Cardiac septum (tissue), 1 donor: ENCODE results near the gene MPST. TPM values are rescaled to one million over a fixed set of nuclear protein-coding genes. Genes with fewer than 3 reads are reported as not detected.
"Not testable (repeated sequence)": the region's sequence is repeated elsewhere in the genome, so short reads cannot be mapped to it uniquely, and the experiment has no call there.

ENCODE experiments used
- DNase-seq: peaks from one replicate; pipeline ENCODE4 v3.0.0-alpha.2; 2020; ENCODE audit warnings: low spot score
- intact Hi-C: fragments of 100-400 bp; cut with DNase I; formaldehyde crosslinking; loops from one replicate; pipeline ENCODE4 v1.14.0; 2022
- long read RNA-seq: library from polyadenylated mRNA; unstranded; transcript quantifications from one replicate; pipeline ENCODE4 v2.0.0, GENCODE V29; 2021
- total RNA-seq: library from RNA; stranded (reverse); fragmentation: NEBNext Ultra II Directional; extraction: Animal tissue kit (Norgen Biotek cat#: 25700); gene quantifications from one replicate; pipeline ENCODE4 v1.2.1, GENCODE V29; 2021
- donor health status: DM: no; HTN: no; CAD: no.

MPST gene
- total RNA-seq = 33.5 TPM
- long read RNA-seq, transcript MPST-206 (3 exons, 1,331 nt) = major isoform, 73 of 131 reads
- long read RNA-seq, transcript MPST-203 (3 exons, 1,345 nt) = minor isoform, 11 of 131 reads
- long read RNA-seq, partial matches to known transcripts = 21 of 131 reads
- long read RNA-seq, other reads (novel, unspliced or antisense) = 24 of 131 reads

DNA sequence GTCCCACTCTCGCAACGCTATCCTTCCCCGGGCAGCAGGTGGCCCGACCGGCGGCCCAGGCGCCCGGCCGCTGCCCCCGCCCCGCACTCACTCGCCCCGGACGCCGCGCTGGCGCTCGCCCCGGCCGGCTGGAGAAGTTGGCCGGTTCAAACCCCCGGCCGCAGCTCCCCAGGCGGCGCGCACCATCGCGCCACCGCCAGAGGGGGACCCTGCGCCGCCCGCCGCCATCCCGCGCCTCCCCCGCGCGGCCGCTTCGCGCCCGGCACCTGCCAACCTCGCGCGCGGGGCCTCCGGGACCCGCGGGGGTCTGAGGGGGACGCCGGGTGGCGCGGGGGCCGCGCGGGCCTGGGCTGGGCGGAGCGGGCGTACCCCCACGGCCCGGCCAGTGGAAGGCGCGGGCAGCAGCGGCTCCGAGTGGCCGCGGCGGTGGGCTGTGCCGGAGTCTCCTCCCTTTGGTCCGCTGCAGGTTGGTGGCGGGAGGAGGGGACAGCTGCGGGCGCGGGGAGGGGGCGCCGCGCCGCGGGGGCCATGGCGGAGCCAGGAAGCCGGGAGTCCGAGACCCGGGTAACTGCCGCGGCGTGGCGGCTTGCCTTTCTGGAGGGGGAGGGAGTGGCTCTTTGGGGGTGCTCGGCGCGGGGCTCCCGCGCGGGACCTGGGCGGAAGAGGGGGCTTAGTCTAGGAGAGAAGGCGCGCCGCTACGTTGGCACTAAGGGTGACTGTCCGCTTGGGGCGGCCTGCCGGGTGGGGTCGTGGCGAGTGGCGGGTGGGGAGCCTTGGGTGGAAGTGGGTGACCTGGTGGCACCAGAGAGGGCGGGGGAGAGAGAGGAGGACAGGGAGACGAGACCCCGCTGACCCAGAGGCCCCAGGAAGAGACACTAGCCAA lies at the start of gene MPST, which contains the start of gene TST:
Gene MPST (plus strand): TSS at position 434 of the 883 bp plus-strand sequence. CDS start 95 bp downstream, at position 529.
Gene TST (minus strand): TSS at position 139 of the 883 bp plus-strand sequence. CDS start 715 bp downstream, outside the sequence.
- intact Hi-C loops = no loop called here
- DNase-seq = peak; percentile 91

DNA sequence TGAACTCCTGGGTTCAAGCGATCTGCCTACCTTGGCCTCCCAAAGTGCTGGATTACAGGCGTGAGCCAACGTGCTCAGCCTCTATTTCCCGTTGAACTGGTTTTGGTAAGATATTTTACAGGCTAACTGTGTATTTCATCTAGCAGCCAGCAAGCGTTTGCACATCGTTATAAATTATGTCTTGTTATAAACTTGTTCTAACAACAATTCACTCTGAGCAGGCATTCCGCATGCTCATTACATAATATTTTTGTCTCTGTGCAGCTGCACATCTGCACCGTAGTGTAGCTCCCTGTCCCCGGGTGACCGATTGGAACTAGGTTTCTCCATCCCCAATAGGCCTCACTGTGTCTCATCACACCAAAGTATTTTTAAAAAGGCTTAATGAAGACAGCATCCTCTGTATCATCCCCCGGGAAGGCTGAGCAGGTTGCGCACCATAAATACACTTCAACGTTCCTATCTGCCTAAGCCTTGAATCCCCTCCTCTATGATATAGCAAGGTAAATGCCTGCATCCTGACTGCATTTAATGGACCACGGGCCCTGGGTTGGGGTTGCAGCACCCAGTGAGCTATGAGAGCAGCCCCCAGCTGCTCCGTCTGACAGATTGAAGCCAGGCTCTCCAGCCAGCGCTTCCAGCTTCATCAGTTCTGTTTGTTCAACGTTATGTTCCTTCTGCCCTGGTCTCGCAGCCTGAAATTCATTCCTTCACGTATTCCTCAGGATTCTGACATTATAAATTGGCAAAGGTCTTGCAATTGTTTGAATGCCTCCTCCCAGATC lies 48.0 kb upstream of the MPST start:
- DNase-seq = no peak
- intact Hi-C loops = no loop called here

DNA sequence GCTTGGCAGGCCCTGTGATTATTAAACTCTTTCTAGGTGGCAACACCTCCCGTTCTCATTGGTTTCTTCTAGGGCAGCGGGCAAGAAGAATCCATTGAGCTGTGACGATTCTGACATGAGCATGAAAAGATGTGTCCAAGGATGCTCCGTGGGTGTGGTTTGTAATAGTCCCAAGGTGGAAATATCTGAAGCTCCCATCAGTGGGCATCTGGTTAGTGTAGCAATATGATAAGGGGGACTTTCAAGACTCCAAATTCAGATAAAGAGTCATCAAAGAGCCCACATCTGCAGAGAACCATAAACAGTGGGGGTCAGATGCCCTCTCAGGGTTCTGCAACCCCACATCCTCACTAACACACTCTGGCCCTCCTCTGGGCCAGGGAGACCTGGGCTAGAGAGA lies 42.9 kb upstream of the MPST start:
- intact Hi-C loops = loop anchor here (5.0 kb wide), 1 partner anchor 119 kb away; no protein-coding TSS in a partner anchor
- DNase-seq = no peak

DNA sequence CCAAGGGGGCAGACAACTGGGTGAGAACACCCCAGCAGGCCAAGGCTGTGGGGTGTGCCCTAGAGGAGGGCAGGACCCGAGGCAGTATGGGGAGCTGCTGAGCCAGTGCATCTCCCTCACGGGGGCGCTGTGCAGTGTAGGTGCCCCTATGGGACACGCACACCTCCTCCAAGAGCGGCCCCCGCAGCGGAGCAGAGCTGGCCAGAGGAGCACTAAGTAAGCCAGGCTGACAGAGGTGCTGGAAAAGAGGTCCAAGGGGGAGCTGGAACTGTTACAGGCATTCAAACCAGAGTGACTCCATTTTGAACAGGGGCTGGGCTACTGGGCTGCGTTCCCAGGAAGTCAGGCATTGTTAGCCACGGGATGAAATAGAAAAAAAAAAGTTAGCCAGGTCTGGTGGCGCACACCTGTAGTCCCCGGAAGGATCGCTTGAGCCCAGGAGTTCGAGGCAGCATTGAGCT lies 42.1 kb upstream of the MPST start:
- intact Hi-C loops = loop anchor here (5.0 kb wide), 1 partner anchor 120 kb away; no protein-coding TSS in a partner anchor
- no peak for DNase-seq

DNA sequence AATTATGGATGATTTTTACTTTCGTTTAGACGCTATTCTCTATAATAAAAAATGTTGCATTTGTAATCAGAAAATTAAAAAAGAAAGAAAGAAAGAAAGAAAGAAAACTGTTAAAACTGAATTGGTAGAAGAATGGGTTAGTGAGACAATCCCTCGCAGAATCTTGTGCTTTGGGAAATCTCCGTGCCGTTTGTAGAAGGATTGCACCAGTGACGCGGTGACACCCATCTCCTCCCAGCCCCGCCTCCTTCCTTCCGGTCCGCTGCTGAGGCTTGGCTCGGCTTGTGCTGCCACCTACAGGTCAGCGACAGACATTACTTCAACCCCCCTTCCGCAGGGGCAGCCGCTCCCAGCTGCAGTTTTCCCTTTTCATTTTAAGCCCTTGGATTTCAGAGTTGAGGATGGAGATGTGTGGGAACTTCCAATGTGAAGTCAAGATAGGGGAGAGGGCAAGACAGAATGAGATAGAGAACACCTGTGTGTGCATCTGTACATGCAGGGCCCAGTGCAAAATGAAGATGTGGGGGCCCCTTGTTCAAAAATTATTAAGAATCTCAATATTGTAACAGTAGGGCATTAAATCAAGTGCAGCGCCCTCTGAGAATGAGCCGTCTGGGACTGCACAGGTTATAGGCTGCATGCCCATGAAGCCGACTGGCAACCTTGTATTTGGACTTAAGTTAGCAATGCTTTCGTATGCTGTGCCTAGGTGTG lies 41.4 kb upstream of the MPST start:
- intact Hi-C loops = loop anchor here (2.0 to 5.0 kb wide), 2 partner anchors 121 to 195 kb away; no protein-coding TSS in a partner anchor

DNA sequence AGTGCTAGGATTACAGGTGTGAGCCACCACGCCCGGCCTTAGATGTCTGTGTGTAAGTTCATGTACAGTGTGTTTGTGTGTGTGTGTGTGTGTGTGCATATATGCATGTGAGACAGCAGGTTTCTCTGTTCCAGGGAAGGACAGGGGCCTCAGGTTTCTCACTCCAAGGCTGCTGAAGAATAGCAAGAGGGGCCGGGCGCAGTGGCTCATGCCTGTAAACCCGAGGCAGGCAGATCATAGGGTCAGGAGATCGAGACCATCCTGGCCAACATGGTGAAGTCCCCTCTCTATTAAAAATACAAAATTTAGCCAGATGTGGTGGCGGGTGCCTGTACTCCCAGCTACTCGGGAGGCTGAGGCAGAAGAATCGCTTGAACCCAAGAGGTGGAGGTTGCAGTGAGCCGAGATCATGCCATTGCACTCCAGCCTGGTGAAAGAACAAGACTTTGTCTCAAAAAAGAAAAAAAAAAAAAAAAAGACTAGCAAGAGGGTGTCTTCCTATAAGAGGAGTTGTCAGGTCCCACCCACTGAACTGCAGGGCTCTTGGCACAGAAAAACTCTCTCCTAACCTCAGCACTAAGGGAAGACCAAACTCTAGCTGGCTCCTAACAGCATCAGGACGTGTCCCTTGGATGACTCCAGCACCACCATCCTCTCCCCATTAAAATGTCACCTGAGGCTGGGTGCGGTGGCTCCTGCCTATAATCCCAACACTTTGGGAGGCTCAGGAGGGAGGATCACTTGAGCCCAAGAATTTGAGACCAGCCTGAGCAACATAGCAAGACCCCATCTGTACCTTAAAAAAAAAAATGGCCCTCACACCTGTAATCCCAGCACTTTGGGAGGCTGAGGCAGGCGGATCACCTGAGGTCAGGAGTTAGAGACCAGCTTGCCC lies 40.3 kb upstream of the MPST start:
- no peak for DNase-seq
- intact Hi-C loops = loop anchor here (2.0 to 5.0 kb wide), 2 partner anchors 122 to 196 kb away; no protein-coding TSS in a partner anchor

More for the DNA sequence above, 41.4 kb upstream of the MPST start:
- peak; percentile 97 for DNase-seq

DNA sequence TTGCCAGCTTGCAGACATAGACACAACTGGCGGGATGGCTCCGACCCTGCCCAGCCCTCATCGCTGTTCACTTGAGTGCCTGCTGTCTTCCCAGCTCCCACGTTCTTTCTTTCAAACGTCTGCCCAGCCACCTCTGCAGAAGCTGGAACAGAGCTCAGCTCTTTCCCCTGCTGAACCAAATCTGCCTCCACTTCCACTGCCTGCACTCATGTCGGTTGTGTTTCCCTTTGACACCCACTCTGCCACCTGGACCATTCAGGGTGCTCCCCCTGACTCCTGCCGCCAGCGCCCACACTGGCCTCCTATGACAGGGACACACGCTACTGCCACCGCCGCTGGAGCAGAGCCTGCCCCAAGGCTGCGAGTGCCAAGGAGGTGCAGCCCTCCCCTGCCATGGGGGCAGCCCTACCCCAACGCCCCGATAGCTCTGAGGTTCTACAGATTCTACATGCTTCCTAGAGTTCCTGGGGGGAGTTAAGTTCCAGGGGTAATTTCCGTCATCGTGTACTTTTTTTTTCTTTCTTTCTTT lies 38.2 kb upstream of the MPST start:
- no peak for DNase-seq
- intact Hi-C loops = loop anchor here (5.0 kb wide), 1 partner anchor 109 kb away; no protein-coding TSS in a partner anchor

DNA sequence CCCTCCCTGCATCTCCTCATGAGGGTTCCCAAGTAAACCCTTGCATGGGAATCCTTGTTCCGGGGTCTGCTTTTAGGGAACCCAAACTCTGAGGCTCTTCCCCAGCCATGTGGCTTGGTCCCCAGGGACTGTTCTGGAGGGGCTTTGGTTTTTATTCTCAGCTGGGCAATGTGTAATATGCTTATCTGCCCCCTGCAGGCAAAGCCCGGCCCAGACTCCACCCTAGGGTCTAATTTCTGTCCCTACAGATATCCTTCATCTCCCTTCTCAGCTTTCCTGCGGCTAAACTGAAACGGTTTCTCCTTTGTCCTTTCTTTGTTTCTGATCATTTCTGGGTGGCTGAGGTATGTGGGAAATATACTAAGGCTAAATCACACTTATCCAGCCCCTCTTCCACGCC lies 37.4 kb upstream of the MPST start:
- intact Hi-C loops = loop anchor here (5.0 kb wide), 1 partner anchor 110 kb away; no protein-coding TSS in a partner anchor
- DNase-seq = no peak

DNA sequence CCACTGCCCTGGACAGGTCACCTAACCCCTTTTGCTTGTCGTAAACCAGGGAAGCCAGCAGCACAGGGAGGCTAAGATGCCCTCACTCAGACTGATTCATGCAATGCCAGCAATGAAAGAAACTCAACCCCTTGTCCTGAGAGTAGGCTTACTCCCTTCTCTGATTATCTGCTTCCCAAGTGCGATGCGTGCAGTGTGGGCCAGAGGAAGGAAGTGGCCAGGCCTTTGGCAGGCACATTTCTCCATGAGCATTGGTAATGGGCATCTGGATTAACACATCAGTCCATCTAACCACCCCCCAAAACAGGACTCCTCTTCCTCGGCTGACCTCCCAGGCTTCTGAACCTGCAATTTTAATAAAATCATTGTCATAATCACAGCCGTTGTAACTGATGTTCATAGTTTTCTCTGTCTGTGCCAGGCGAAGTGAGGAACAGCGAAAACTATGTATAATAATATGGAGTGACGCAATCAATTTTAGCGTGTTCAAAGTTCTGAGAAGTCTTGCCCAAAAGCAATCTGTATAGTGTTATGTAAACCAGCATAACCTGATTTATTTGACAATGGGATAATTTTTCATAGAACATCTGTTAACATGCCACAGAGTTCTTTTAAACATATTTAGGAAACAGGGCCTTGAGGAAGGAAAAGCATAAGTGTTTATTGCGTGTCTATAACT lies 34.2 kb upstream of the MPST start:
- no peak for DNase-seq

DNA sequence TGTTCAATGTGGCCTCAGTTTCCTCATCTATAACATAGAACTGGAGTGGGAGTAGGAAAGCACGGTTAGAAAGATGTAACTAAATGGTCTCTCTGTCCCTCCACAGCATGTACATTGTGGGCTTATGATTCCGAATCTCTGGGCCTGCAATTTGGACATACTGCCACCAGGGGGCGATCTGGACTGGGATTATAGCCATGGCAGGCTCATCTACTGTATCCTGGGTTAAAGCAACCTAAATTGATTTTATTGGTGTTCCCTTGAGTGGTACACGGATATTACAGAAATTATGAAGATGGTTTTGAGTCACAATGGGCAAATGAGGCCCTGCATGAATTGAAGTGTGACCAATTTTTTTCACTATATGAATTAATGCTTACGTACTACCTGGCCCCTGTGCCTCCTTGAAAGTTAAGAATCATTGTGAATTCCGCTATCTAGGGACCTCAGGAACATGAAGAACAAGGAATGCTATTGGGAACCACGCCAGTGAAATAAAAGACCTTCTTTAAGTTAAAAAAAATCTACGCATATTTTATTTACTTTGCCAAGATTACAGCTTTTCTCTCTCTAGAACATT lies 33.2 kb upstream of the MPST start:
- intact Hi-C loops = no loop called here
- DNase-seq = no peak

More for the DNA sequence above, 34.2 kb upstream of the MPST start:
- intact Hi-C loops = no loop called here

DNA sequence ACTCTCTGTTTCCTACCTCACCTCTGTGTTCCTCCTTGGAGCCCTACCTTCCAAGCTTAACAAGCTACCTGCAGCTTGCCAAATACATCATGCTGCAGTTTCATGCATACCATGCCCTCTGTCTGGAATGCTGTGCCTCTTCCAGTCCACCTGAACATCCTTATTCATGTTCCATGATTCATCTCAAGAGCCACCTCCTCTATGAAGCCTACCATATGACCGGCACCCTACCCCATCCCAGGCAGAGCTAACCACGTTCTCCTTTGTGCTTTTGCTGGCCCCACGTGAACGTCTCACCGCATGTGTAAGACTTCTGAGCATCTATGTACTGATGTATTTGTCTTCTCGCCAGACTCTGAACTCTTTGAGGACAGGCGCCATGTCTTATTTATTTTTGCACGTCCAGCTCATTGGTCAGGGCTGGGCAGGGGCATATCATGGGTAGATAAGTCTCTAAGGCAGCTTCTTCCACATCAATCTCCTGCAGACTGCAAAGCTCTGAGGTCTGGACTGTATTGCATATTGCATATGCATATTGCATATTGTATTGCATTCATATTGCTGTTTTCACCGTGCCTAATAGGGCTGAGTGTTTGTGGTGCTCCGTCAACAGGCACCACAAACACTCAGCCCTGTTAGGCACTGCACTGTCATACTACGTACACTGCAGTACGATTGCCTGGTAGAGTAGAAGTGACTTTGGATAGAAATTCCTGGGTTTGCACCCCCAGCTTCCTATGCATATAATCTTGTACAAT lies 31.3 kb upstream of the MPST start:
- no peak for DNase-seq
- intact Hi-C loops = no loop called here

DNA sequence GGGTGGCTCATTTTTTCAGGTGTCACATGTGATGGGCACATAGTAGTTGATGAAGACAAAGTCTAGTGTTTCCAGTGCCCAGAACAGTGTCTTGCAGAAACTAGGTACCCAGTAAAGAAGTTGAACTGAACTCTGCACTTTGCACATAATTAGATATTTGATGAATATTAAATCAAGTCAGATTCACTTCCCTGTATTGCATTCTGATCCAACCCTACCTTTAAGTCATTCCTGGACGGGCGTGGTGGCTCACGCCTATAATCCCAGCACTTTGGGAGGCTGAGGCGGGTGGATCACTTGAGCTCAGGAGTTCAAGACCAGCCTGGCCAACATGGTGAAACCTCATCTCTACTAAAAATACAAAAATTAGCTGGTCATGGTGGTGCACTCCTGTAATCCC lies 30.5 kb upstream of the MPST start:
- DNase-seq, intact Hi-C loops: not testable (repeated sequence)

DNA sequence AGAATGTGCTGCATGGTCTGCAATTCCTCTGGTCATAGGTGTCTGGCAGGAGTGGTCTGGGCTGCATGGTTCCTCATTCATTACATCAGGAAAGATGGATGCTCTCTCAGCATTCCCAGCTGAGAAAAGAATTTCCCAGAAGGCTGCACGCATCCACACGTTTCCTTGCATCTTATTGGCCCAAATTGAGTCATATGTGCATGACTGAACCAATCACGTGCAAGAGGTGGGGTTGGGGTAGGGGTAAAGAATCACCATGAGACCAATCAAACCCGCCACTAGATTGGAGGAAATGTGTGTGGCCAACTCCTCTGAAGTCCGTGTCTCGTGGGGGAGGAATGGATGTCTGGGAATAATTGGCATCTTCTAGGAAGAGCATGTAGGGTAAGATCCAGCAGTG lies 29.1 kb upstream of the MPST start:
- no peak for DNase-seq
- intact Hi-C loops = no loop called here

DNA sequence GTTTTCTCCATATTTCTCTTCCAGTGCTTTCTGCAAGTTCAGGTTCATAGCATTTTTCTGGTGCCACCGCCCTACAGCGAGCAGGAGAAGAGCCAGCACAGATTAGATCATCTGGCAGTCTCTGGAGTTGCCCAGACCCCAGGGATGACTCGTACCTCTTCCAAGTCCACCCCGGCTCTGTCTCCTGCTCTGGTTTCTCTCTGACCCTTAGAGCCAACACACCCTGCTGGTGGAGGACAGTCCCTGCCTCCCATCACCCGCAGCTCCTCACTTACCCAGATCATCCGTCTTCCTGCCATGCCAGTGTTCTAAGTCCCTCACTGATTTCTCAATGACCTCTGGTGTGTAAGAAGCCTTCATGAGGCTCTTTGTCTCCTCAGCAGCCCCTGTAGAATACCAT lies 28.3 kb upstream of the MPST start:
- no peak for DNase-seq
- intact Hi-C loops = no loop called here

DNA sequence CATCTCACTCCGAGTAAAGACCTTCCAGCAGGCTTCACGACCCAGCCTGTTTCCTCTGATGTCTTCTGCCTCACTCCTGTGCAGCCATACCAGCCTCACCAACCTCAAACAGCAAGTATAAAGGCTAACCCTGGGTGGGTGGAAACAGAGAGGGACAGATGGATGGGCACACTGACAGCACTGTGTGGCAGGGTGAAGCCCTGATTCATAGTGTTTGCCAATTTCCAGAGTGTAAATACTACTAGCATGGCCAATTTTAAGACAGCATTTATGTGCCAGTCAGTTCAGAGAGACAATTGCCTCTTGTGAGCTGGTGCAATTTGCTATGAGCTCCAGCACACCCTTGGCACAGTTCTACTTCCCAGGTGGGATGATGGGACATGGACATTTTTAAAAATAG lies 21.8 kb upstream of the MPST start:
- intact Hi-C loops = no loop called here

More for the DNA sequence above, 21.8 kb upstream of the MPST start:
- DNase-seq = no peak
